Stimulated activated CD4-positive, alpha-beta T cell treated with anti-CD3 and anti-CD28 coated beads, TNF-alpha, amount 100 ng/mL, for 1 hour (primary cell): Measurements from ENCODE around the gene PDLIM3.

ENCODE experiments used
- DNase-seq, 3 donors: peaks; one replicate each; pipeline ENCODE4 v3.0.0-alpha.2; 2020; ENCODE audit warnings: low read depth in 3 of 3, low spot score in 1 of 3

PDLIM3 gene

GRCh38 chr4:185472103-185472542 lies 63.2 kb downstream of the PDLIM3 start:
- DNase-seq: no peak

- peak; percentile 89 for DNase-seq
Measured at GRCh38 chr4:185471235-185472102, 63.8 kb downstream of the PDLIM3 start, which contains the start of gene CCDC110. Gene CCDC110, minus strand, starts transcription at chr4:185471733. Its CDS starts 50 bp downstream, at chr4:185471683.

GRCh38 chr4:185470501-185471195 lies 64.7 kb downstream of the PDLIM3 start:
- DNase-seq: no peak

- no peak for DNase-seq
Measured at GRCh38 chr4:185469580-185470154, 65.6 kb downstream of the PDLIM3 start.

- no peak for DNase-seq
Measured at GRCh38 chr4:185468999-185469398, 66.3 kb downstream of the PDLIM3 start.

GRCh38 chr4:185467991-185468390 lies 67.3 kb downstream of the PDLIM3 start:
- DNase-seq: no peak

GRCh38 chr4:185467101-185467500 lies 68.2 kb downstream of the PDLIM3 start:
- DNase-seq: no peak

GRCh38 chr4:185465707-185466106 lies 69.6 kb downstream of the PDLIM3 start:
- no peak for DNase-seq

- DNase-seq: no peak
Measured at GRCh38 chr4:185464887-185465286, 70.4 kb downstream of the PDLIM3 start.

GRCh38 chr4:185464183-185464582 lies 71.1 kb downstream of the PDLIM3 start:
- DNase-seq: no peak

GRCh38 chr4:185463541-185463940 lies 71.8 kb downstream of the PDLIM3 start:
- DNase-seq: no peak

GRCh38 chr4:185461565-185461964 lies 73.7 kb downstream of the PDLIM3 start:
- DNase-seq: no peak

- no peak for DNase-seq
Measured at GRCh38 chr4:185457136-185457535, 78.2 kb downstream of the PDLIM3 start.

GRCh38 chr4:185456131-185456530 lies 79.2 kb downstream of the PDLIM3 start:
- no peak for DNase-seq
